Mucosa of rectum (tissue), 2 donors: ENCODE measurements around the gene EMILIN3.

Source experiments
- H3K27ac ChIP-seq, 2 donors: one replicate each; pipeline ENCODE4 v1.7.0; 2013; ENCODE audit warnings: inconsistent platforms in 2 of 2, low read depth in 2 of 2, low read length in 2 of 2
- H3K27me3 ChIP-seq, 2 donors: one replicate each; pipeline ENCODE4 v1.7.0; 2013; ENCODE audit warnings: low read length in 2 of 2; ENCODE audit not compliant: control insufficient read depth in 2 of 2, insufficient read depth in 2 of 2
- H3K36me3 ChIP-seq, 2 donors: one replicate each; pipeline ENCODE4 v1.7.0; 2013; ENCODE audit warnings: low read length in 2 of 2; ENCODE audit not compliant: control insufficient read depth in 2 of 2, insufficient read depth in 2 of 2
- H3K4me1 ChIP-seq, 2 donors: one replicate each; pipeline ENCODE4 v1.7.0; 2013; ENCODE audit warnings: low read length in 2 of 2, mild to moderate bottlenecking in 1 of 2; ENCODE audit not compliant: control insufficient read depth in 2 of 2, insufficient read depth in 2 of 2
- H3K4me3 ChIP-seq, 2 donors: one replicate each; pipeline ENCODE4 v1.7.0; 2013; ENCODE audit warnings: low read length in 2 of 2
- H3K9ac ChIP-seq, 2 donors: one replicate each; pipeline ENCODE4 v1.7.0; 2013; ENCODE audit warnings: low read length in 2 of 2, low read depth in 1 of 2, mild to moderate bottlenecking in 1 of 2
- H3K9me3 ChIP-seq, 2 donors: one replicate each; pipeline ENCODE4 v1.7.0; 2013; ENCODE audit warnings: low read length in 2 of 2; ENCODE audit not compliant: control insufficient read depth in 2 of 2
- donor health status: healthy.
- donor health status: Normal muscosa, but diverticular disease.

Gene EMILIN3

GRCh38 chr20:41392295-41392694 lies 25.7 kb upstream of the EMILIN3 start:
- Histone ChIP-seq H3K36me3 (no peaks in the 10 kb centered on the region), H3K27ac (no peak overlapping the region), H3K4me1 (peaks cover 0 to 2% of the 10 kb centered on the region in 2 donors)

GRCh38 chr20:41391587-41392001 lies 25.0 kb upstream of the EMILIN3 start:
- no peaks in the 10 kb centered on the region for H3K9me3 ChIP-seq
- H3K4me3 ChIP-seq: no peak overlapping the region
- no peak overlapping the region for H3K27ac ChIP-seq
- peaks cover 3 to 5% of the 10 kb centered on the region in 2 donors for H3K4me1 ChIP-seq
- H3K27me3 ChIP-seq: no peaks in the 10 kb centered on the region
- H3K36me3 ChIP-seq: no peaks in the 10 kb centered on the region
- H3K9ac ChIP-seq: no peak overlapping the region

More at GRCh38 chr20:41392295-41392694, 25.7 kb upstream of the EMILIN3 start:
- Histone ChIP-seq H3K9ac (no peak overlapping the region), H3K9me3 (no peaks in the 10 kb centered on the region), H3K4me3 (no peak overlapping the region), H3K27me3 (no peaks in the 10 kb centered on the region)

GRCh38 chr20:41390889-41391288 lies 24.3 kb upstream of the EMILIN3 start:
- no peaks in the 10 kb centered on the region for H3K9me3 ChIP-seq
- peaks cover 3% of the 10 kb centered on the region in 2 donors for H3K4me1 ChIP-seq
- H3K9ac ChIP-seq: no peak overlapping the region
- H3K27ac ChIP-seq: no peak overlapping the region
- H3K4me3 ChIP-seq: no peak overlapping the region
- H3K36me3 ChIP-seq: no peaks in the 10 kb centered on the region
- no peaks in the 10 kb centered on the region for H3K27me3 ChIP-seq

GRCh38 chr20:41387444-41387851 lies 20.8 kb upstream of the EMILIN3 start:
- Histone ChIP-seq H3K36me3 (no peaks in the 10 kb centered on the region), H3K9me3 (no peaks in the 10 kb centered on the region), H3K4me1 (peaks cover 3% of the 10 kb centered on the region in 2 donors), H3K4me3 (no peak overlapping the region), H3K27ac (no peak overlapping the region), H3K27me3 (no peaks in the 10 kb centered on the region), H3K9ac (no peak overlapping the region)

- peaks cover 3% of the 10 kb centered on the region in 2 donors for H3K4me1 ChIP-seq
- no peak overlapping the region for H3K27ac ChIP-seq
- H3K9ac ChIP-seq: no peak overlapping the region
These were observed 20.1 kb upstream of the EMILIN3 start for GRCh38 chr20:41386502-41387427.

GRCh38 chr20:41382791-41383305 lies 16.2 kb upstream of the EMILIN3 start:
- Histone ChIP-seq H3K9me3 (no peaks in the 10 kb centered on the region), H3K36me3 (no peaks in the 10 kb centered on the region), H3K27me3 (no peaks in the 10 kb centered on the region), H3K9ac (no peak overlapping the region), H3K4me3 (no peak overlapping the region), H3K27ac (no peak overlapping the region), H3K4me1 (peaks cover 3% of the 10 kb centered on the region in 2 donors)

More at GRCh38 chr20:41386502-41387427, 20.1 kb upstream of the EMILIN3 start:
- H3K27me3 ChIP-seq: no peaks in the 10 kb centered on the region
- no peaks in the 10 kb centered on the region for H3K9me3 ChIP-seq
- no peak overlapping the region for H3K4me3 ChIP-seq
- H3K36me3 ChIP-seq: no peaks in the 10 kb centered on the region

- H3K4me1 ChIP-seq: no peaks in the 10 kb centered on the region
- H3K27ac ChIP-seq: no peak overlapping the region
- no peaks in the 10 kb centered on the region for H3K36me3 ChIP-seq
- H3K27me3 ChIP-seq: no peaks in the 10 kb centered on the region
- no peaks in the 10 kb centered on the region for H3K9me3 ChIP-seq
- no peak overlapping the region for H3K4me3 ChIP-seq
- no peak overlapping the region for H3K9ac ChIP-seq
These were observed 14.1 kb upstream of the EMILIN3 start for GRCh38 chr20:41380551-41381193.

GRCh38 chr20:41379551-41379950 lies 12.9 kb upstream of the EMILIN3 start:
- H3K9ac ChIP-seq: no peak overlapping the region
- H3K4me1 ChIP-seq: no peaks in the 10 kb centered on the region
- no peak overlapping the region for H3K4me3 ChIP-seq
- no peaks in the 10 kb centered on the region for H3K9me3 ChIP-seq
- H3K36me3 ChIP-seq: no peaks in the 10 kb centered on the region
- peaks cover 0 to 3% of the 10 kb centered on the region in 2 donors for H3K27me3 ChIP-seq
- no peak overlapping the region for H3K27ac ChIP-seq

GRCh38 chr20:41377275-41377674 lies 10.7 kb upstream of the EMILIN3 start:
- Histone ChIP-seq H3K27ac (no peak overlapping the region), H3K9ac (no peak overlapping the region), H3K36me3 (no peaks in the 10 kb centered on the region), H3K4me1 (no peaks in the 10 kb centered on the region), H3K4me3 (no peak overlapping the region), H3K9me3 (no peaks in the 10 kb centered on the region), H3K27me3 (peaks cover 0 to 3% of the 10 kb centered on the region in 2 donors)

- no peaks in the 10 kb centered on the region for H3K36me3 ChIP-seq
- H3K4me1 ChIP-seq: no peaks in the 10 kb centered on the region
- H3K4me3 ChIP-seq: no peak overlapping the region
- peaks cover 0 to 3% of the 10 kb centered on the region in 2 donors for H3K27me3 ChIP-seq
- H3K9me3 ChIP-seq: no peaks in the 10 kb centered on the region
- no peak overlapping the region for H3K9ac ChIP-seq
- no peak overlapping the region for H3K27ac ChIP-seq
These were observed 9.7 kb upstream of the EMILIN3 start for GRCh38 chr20:41376349-41376748.
